PC-3 (cell line): Measurements from ENCODE around the gene GPX5. TPM values are rescaled to one million over a fixed set of nuclear protein-coding genes. Genes with fewer than 3 reads are reported as not detected.

ENCODE experiments used
- ATAC-seq: fragments of 200-7000 bp; cut with Tn5 transposase; 2 replicates; pipeline ENCODE4 v1.9.1; 2020; ENCODE audit warnings: mild to moderate bottlenecking, moderate library complexity
- BruUV-seq: library from RNA; stranded (reverse); fragments of 400-500 nt; replicated peaks from 2 replicates; lab custom pipeline; 2021; lab: Mats Ljungman, UMichigan
- CTCF ChIA-PET: fragments of 300-600 bp; sonication (Branson Sonifier 250); formaldehyde crosslinking; loops from one replicate; lab custom pipeline; 2022; ENCODE audit warnings: antibody characterized with exemption; lab: Charles Lee
- POLR2A ChIA-PET: fragments of 300-600 bp; sonication (Branson Sonifier 250); formaldehyde crosslinking; loops from one replicate; lab custom pipeline; 2022; ENCODE audit warnings: antibody characterized with exemption; ENCODE audit not compliant: unreplicated experiment; lab: Charles Lee
- DNase-seq: peaks from one replicate; pipeline ENCODE4 v3.0.0-alpha.2; 2015
- H2AFZ ChIP-seq: fragments of 300-600 bp; sonication (generic); 2 replicates; pipeline ENCODE4 v1.6.0; 2016; ENCODE audit warnings: antibody characterized with exemption, low read length
- H3F3A ChIP-seq: fragments of 300-600 bp; sonication (generic); one replicate; pipeline ENCODE4 v1.6.0; 2017; ENCODE audit warnings: antibody characterized with exemption, low read length, control low read depth, mild to moderate bottlenecking; ENCODE audit not compliant: unreplicated experiment
- H3K27ac ChIP-seq: fragments of 300-600 bp; sonication (generic); 2 replicates; pipeline ENCODE4 v1.5.1; 2016; ENCODE audit warnings: mild to moderate bottlenecking, low read length
- H3K27me3 ChIP-seq: fragments of 300-600 bp; sonication (generic); 2 replicates; pipeline ENCODE4 v1.6.1; 2016; ENCODE audit warnings: low read length, mixed read lengths
- H3K36me3 ChIP-seq: fragments of 300-600 bp; sonication (generic); 2 replicates; pipeline ENCODE4 v1.6.1; 2016; ENCODE audit warnings: low read depth, mixed run types, low read length, mixed read lengths
- H3K4me1 ChIP-seq: fragments of 300-600 bp; sonication (generic); 2 replicates; pipeline ENCODE4 v1.5.1; 2016; ENCODE audit warnings: low read length; ENCODE audit not compliant: insufficient read depth
- H3K4me2 ChIP-seq: fragments of 300-600 bp; sonication (generic); 2 replicates; pipeline ENCODE4 v1.6.0; 2016; ENCODE audit warnings: low read length
- H3K4me3 ChIP-seq: fragments of 300-600 bp; sonication (generic); 2 replicates; pipeline ENCODE4 v1.5.1; 2016; ENCODE audit warnings: mild to moderate bottlenecking, low read length, mixed read lengths
- H3K79me2 ChIP-seq: fragments of 300-600 bp; sonication (generic); 2 replicates; pipeline ENCODE4 v1.6.1; 2017; ENCODE audit warnings: low read length, mixed read lengths
- H3K9ac ChIP-seq: fragments of 300-600 bp; sonication (generic); 2 replicates; pipeline ENCODE4 v1.6.0; 2016; ENCODE audit warnings: mild to moderate bottlenecking, low read length
- H3K9me2 ChIP-seq: fragments of 300-600 bp; sonication (generic); replicated peaks from 2 replicates; pipeline ENCODE4 v1.6.1; 2016; ENCODE audit warnings: mixed run types, low read length, mixed read lengths
- H3K9me3 ChIP-seq: fragments of 300-600 bp; sonication (generic); 2 replicates; pipeline ENCODE4 v1.6.1; 2016; ENCODE audit warnings: low read length, mixed read lengths
- H4K20me1 ChIP-seq: fragments of 300-600 bp; sonication (generic); 2 replicates; pipeline ENCODE4 v1.6.1; 2016; ENCODE audit warnings: low read length, mixed read lengths
- EZH2 ChIP-seq: fragments of 300-600 bp; sonication (generic); IDR thresholded peaks from one replicate; pipeline ENCODE4 v1.6.1; 2017; ENCODE audit warnings: antibody characterized with exemption, mild to moderate bottlenecking, low read length; ENCODE audit not compliant: unreplicated experiment
- EZH2phosphoT487 ChIP-seq: fragments of 300-600 bp; sonication (generic); IDR thresholded peaks from 2 replicates; pipeline ENCODE4 v1.6.1; 2018; ENCODE audit warnings: mild to moderate bottlenecking, antibody characterized with exemption, low read length, borderline replicate concordance
- intact Hi-C: fragments of 100-400 bp; cut with micrococcal nuclease; formaldehyde crosslinking; loops from 2 replicates; pipeline ENCODE4 v1.9.0; 2023
- total RNA-seq: library from RNA; depleted of rRNA; stranded (reverse); fragments of >200 nt; gene quantifications from 2 replicates; pipeline ENCODE4 v1.2.3, GENCODE V29; 2014
- TF ChIP-seq, protein P1 (sequence below): fragments of 300-600 bp; sonication (generic); conservative IDR thresholded peaks from 2 replicates; pipeline ENCODE4 v1.5.1; 2017; ENCODE audit warnings: antibody characterized with exemption, low read depth, mild to moderate bottlenecking, low read length

The GPX5 gene
- total RNA-seq, 1 experiment from 2014 or later, result not detected

GRCh38 chr6:28534306-28534705 is 8.6 kb downstream of the GPX5 start:
- DNase-seq, result no peak
- CTCF ChIA-PET, result no interaction called here
- Histone ChIP-seq H3F3A (no peaks in the 10 kb centered on the region), H3K79me2 (no peaks in the 10 kb centered on the region), H3K4me2 (no peak overlapping the region), H2AFZ (no peak overlapping the region), H3K9me3 (no peaks in the 10 kb centered on the region), H3K9ac (no peak overlapping the region), H4K20me1 (no peaks in the 10 kb centered on the region), H3K9me2 (no peaks in the 10 kb centered on the region), H3K27ac (no peak overlapping the region), H3K36me3 (no peaks in the 10 kb centered on the region), H3K27me3 (peaks cover 33% of the 10 kb centered on the region; the same call in 1 of the 2 replicates), H3K4me1 (no peaks in the 10 kb centered on the region), H3K4me3 (no peak overlapping the region)
- BruUV-seq, result no TSS peak
- intact Hi-C loops, result no loop called here
- ATAC-seq, result no peak
- TF ChIP-seq, protein P1, sequence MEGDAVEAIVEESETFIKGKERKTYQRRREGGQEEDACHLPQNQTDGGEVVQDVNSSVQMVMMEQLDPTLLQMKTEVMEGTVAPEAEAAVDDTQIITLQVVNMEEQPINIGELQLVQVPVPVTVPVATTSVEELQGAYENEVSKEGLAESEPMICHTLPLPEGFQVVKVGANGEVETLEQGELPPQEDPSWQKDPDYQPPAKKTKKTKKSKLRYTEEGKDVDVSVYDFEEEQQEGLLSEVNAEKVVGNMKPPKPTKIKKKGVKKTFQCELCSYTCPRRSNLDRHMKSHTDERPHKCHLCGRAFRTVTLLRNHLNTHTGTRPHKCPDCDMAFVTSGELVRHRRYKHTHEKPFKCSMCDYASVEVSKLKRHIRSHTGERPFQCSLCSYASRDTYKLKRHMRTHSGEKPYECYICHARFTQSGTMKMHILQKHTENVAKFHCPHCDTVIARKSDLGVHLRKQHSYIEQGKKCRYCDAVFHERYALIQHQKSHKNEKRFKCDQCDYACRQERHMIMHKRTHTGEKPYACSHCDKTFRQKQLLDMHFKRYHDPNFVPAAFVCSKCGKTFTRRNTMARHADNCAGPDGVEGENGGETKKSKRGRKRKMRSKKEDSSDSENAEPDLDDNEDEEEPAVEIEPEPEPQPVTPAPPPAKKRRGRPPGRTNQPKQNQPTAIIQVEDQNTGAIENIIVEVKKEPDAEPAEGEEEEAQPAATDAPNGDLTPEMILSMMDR, result no peak
- TF ChIP-seq EZH2 (no peak), EZH2phosphoT487 (no peak)
- POLR2A ChIA-PET, result no interaction called here

DNA sequence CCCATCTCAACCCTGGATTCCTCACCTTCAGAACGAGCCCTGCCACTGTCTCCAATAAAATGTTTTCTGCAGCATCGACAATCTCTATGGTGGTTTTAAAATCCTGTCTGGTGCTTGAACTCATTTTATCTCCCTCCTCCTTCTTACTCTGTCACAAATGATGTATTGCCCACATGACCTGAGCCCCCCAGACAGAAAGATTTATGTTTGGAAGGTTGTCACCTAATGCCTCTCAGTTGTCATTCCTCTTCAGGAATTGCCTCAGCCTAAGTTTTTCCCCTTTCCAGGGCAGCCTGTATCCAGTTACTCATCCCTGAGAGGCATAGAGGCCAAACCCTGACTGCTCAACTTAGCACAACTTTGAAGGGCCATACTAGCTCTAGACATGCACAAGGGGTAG is 9.2 kb downstream of the GPX5 start:
- intact Hi-C loops, result no loop called here
- no TSS peak for BruUV-seq
- TF ChIP-seq EZH2phosphoT487 (no peak), EZH2 (no peak)
- TF ChIP-seq, protein P1, result no peak
- Histone ChIP-seq H3K79me2 (no peaks in the 10 kb centered on the region), H3K4me3 (no peak overlapping the region), H4K20me1 (no peaks in the 10 kb centered on the region), H3K27ac (no peak overlapping the region), H3K4me2 (no peak overlapping the region), H3K4me1 (no peaks in the 10 kb centered on the region), H3F3A (no peaks in the 10 kb centered on the region), H2AFZ (no peak overlapping the region), H3K9me2 (no peaks in the 10 kb centered on the region), H3K27me3 (peaks cover 33% of the 10 kb centered on the region; the same call in 1 of the 2 replicates), H3K36me3 (no peaks in the 10 kb centered on the region), H3K9ac (no peak overlapping the region), H3K9me3 (no peaks in the 10 kb centered on the region)
- DNase-seq, result no peak
- POLR2A ChIA-PET, result no interaction called here
- CTCF ChIA-PET, result no interaction called here
- ATAC-seq, result no peak

- H4K20me1 ChIP-seq, result no peaks in the 10 kb centered on the region
- H3K9me3 ChIP-seq, result no peaks in the 10 kb centered on the region
- no peaks in the 10 kb centered on the region for H3F3A ChIP-seq
- ChIA-PET POLR2A (no interaction called here), CTCF (no interaction called here)
- H3K4me3 ChIP-seq, result no peak overlapping the region
- intact Hi-C loops, result no loop called here
- H2AFZ ChIP-seq, result no peak overlapping the region
- no TSS peak for BruUV-seq
- peaks cover 7% of the 10 kb centered on the region; the same call in 1 of the 2 replicates for H3K4me1 ChIP-seq
- no peak for ATAC-seq
- H3K4me2 ChIP-seq, result no peak overlapping the region
- H3K9ac ChIP-seq, result no peak overlapping the region
- H3K27me3 ChIP-seq, result peaks cover 29% of the 10 kb centered on the region; the same call in 1 of the 2 replicates
- H3K9me2 ChIP-seq, result no peaks in the 10 kb centered on the region
- H3K79me2 ChIP-seq, result no peaks in the 10 kb centered on the region
- DNase-seq, result no peak
- H3K27ac ChIP-seq, result no peak overlapping the region
- H3K36me3 ChIP-seq, result no peaks in the 10 kb centered on the region
- no peak for TF ChIP-seq EZH2phosphoT487
- TF ChIP-seq, protein P1, result no peak
- no peak for TF ChIP-seq EZH2
Observed at GRCh38 chr6:28537065-28537464, 11.4 kb downstream of the GPX5 start.
